ENCODE results near the gene AGTRAP. TPM values are rescaled to one million over a fixed set of nuclear protein-coding genes. Genes with fewer than 3 reads are reported as not detected.

Gene AGTRAP
- polyA plus RNA-seq, 3 donors = 420 to 938 (median 842) TPM

- Histone ChIP-seq H3K9me3 (replicated peaks in 1 of 2; ENCODE audit: control insufficient read depth in 1 of 2, insufficient read depth in 1 of 2, low read length in 2 of 2) (no peaks in the 10 kb centered on the region), H3K36me3 (replicated peaks in 1 of 2; ENCODE audit: control insufficient read depth in 1 of 2, insufficient read depth in 2 of 2, low read length in 2 of 2) (peaks cover 53 to 74% of the 10 kb centered on the region in 2 donors), H3K79me2 (ENCODE audit: insufficient read depth, low read length) (peaks cover 77% of the 10 kb centered on the region), H3K4me1 (ENCODE audit: control insufficient read depth in 1 of 2, insufficient read depth in 2 of 2, low read length in 2 of 2) (peaks cover 33 to 63% of the 10 kb centered on the region in 2 donors), H3K9ac (ENCODE audit: insufficient read depth, low read length, poor library complexity, severe bottlenecking) (no peak overlapping the region), H3K4me2 (replicated peaks; ENCODE audit: extremely low read depth, low read length, poor library complexity, severe bottlenecking) (no peak overlapping the region), H3K4me3 (replicated peaks in 1 of 3; ENCODE audit: low read depth in 2 of 3, low read length in 3 of 3) (no peak overlapping the region), H3K27me3 (ENCODE audit: control insufficient read depth in 2 of 2, insufficient read depth in 2 of 2, low read length in 2 of 2) (no peaks in the 10 kb centered on the region), H4K20me1 (ENCODE audit: insufficient read depth, low read length) (peaks cover 95% of the 10 kb centered on the region), H2AFZ (ENCODE audit: insufficient read depth, low read depth, low read length, poor library complexity, severe bottlenecking) (no peak overlapping the region), H3K27ac (ENCODE audit: low read depth in 1 of 2, low read length in 2 of 2) (peak overlapping the region in 1 of 2 donors; percentile 33)
- Mint-ChIP-seq H3K9me3 (no peaks in the 10 kb centered on the region), H3K4me3 (no peak overlapping the region), H3K36me3 (peaks cover 60 to 89% of the 10 kb centered on the region in 2 donors), H3K4me1 (peaks cover 75% of the 10 kb centered on the region), H3K27ac (peak overlapping the region in 5 of 7 donors; percentile 50 to 80 (median 66)), H3K27me3 (ENCODE audit: low read depth in 3 of 3) (peaks cover 0 to 1% (median 0%) of the 10 kb centered on the region in 3 donors)
- no peak for DNase-seq
- 81% methylated on average over 9 of the region's 9 CpGs for WGBS (ENCODE audit: insufficient coverage)
- no peak for TF ChIP-seq CTCF (IDR thresholded peaks at IDR 0.05)
- intact Hi-C loops (cut with micrococcal nuclease) = no loop called here
Observed at GRCh38 chr1:11744287-11744686, 8.4 kb downstream of the AGTRAP start.

DNA sequence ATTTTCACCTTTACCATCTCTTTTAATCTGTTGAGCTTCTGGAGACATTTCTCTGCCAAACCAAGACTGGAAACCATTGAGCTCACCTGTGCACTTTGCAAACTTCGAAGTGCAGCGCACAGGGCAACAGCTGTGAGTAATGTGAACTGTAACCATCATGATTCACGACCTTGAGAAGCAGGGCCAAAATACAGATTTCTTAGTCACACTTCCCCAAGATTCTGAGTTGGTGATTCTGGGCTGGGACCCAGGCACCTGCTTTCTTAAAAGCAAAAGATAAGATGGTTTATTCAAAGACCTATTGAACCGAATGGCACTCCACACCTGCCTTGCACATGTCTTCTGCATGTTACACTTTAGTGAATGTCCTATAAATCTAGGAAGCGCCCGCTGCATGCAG, 10.2 kb downstream of the AGTRAP start:
- Mint-ChIP-seq H3K36me3 (peaks cover 74 to 96% of the 10 kb centered on the region in 2 donors), H3K27me3 (ENCODE audit: low read depth in 3 of 3) (no peaks in the 10 kb centered on the region), H3K4me1 (peaks cover 57% of the 10 kb centered on the region), H3K4me3 (no peak overlapping the region), H3K9me3 (peaks cover 0 to under 1% (median 0%) of the 10 kb centered on the region in 7 donors), H3K27ac (peak overlapping the region in 3 of 7 donors; percentile 54 to 67 (median 64))
- no peak for TF ChIP-seq CTCF (IDR thresholded peaks at IDR 0.05)
- Histone ChIP-seq H3K9ac (ENCODE audit: insufficient read depth, low read length, poor library complexity, severe bottlenecking) (no peak overlapping the region), H2AFZ (ENCODE audit: insufficient read depth, low read depth, low read length, poor library complexity, severe bottlenecking) (no peak overlapping the region), H3K9me3 (replicated peaks in 1 of 2; ENCODE audit: control insufficient read depth in 1 of 2, insufficient read depth in 1 of 2, low read length in 2 of 2) (no peaks in the 10 kb centered on the region), H3K4me2 (replicated peaks; ENCODE audit: extremely low read depth, low read length, poor library complexity, severe bottlenecking) (no peak overlapping the region), H3K79me2 (ENCODE audit: insufficient read depth, low read length) (peaks cover 59% of the 10 kb centered on the region), H4K20me1 (ENCODE audit: insufficient read depth, low read length) (peaks cover 95% of the 10 kb centered on the region), H3K36me3 (replicated peaks in 1 of 2; ENCODE audit: control insufficient read depth in 1 of 2, insufficient read depth in 2 of 2, low read length in 2 of 2) (peaks cover 72 to 91% of the 10 kb centered on the region in 2 donors), H3K4me3 (replicated peaks in 1 of 3; ENCODE audit: low read depth in 2 of 3, low read length in 3 of 3) (no peak overlapping the region), H3K27me3 (ENCODE audit: control insufficient read depth in 2 of 2, insufficient read depth in 2 of 2, low read length in 2 of 2) (no peaks in the 10 kb centered on the region), H3K27ac (ENCODE audit: low read depth in 1 of 2, low read length in 2 of 2) (peak overlapping the region in 1 of 2 donors; percentile 49), H3K4me1 (ENCODE audit: control insufficient read depth in 1 of 2, insufficient read depth in 2 of 2, low read length in 2 of 2) (peaks cover 15 to 45% of the 10 kb centered on the region in 2 donors)
- DNase-seq = no peak
- intact Hi-C loops (cut with micrococcal nuclease) = loop anchor here in 1 of 2 donors (5.0 kb wide), 1 partner anchor 94 kb away; the partner anchor contains the start of genes FBXO2 and FBXO44
- WGBS (ENCODE audit: insufficient coverage) = 89% methylated on average over 3 of the region's 6 CpGs

All from CD14-positive monocyte (primary cell).